OCI-LY3 (cell line): ENCODE measurements around the gene CLSTN2.

Experiments used
- H2AFZ ChIP-seq: fragments of 200-600, 300-600 bp; shearing (Covaris generic); 2 replicates; pipeline ENCODE4 v1.6.0; 2014; ENCODE audit warnings: antibody characterized with exemption, low read depth, low read length
- H3K27ac ChIP-seq: fragments of 200-600, 300-600 bp; sonication (generic); 2 replicates; pipeline ENCODE4 v1.5.1; 2014; ENCODE audit warnings: mild to moderate bottlenecking, low read length, moderate library complexity, mixed read lengths
- H3K27me3 ChIP-seq: fragments of 200-600, 300-600 bp; sonication (generic); 2 replicates; pipeline ENCODE4 v1.6.1; 2014; ENCODE audit warnings: low read depth, low read length, mixed read lengths
- H3K36me3 ChIP-seq: fragments of 200-600, 300-600 bp; sonication (generic); replicated peaks from 2 replicates; pipeline ENCODE3; 2014; ENCODE audit warnings: low read depth, low read length, mixed read lengths
- H3K4me1 ChIP-seq: fragments of 300-600, 200-600 bp; sonication (generic); 2 replicates; pipeline ENCODE4 v1.6.1; 2014; ENCODE audit warnings: low read length, mixed read lengths
- H3K4me2 ChIP-seq: fragments of 200-600, 300-600 bp; sonication (generic); 2 replicates; pipeline ENCODE4 v1.6.1; 2014; ENCODE audit warnings: low read length, mixed read lengths
- H3K4me3 ChIP-seq: fragments of 300-600, 200-600 bp; sonication (generic); 2 replicates; pipeline ENCODE4 v1.5.1; 2014; ENCODE audit warnings: antibody characterized with exemption, mild to moderate bottlenecking, low read length, moderate library complexity
- H3K79me2 ChIP-seq: fragments of 300-600, 200-600 bp; shearing (Covaris generic); 2 replicates; pipeline ENCODE4 v1.6.1; 2014; ENCODE audit warnings: mild to moderate bottlenecking, low read length, mixed read lengths
- H3K9ac ChIP-seq: fragments of 300-600, 200-600 bp; shearing (Covaris generic); 2 replicates; pipeline ENCODE4 v1.6.0; 2014; ENCODE audit warnings: mild to moderate bottlenecking, low read length, moderate library complexity
- H3K9me3 ChIP-seq: fragments of 200-600, 300-600 bp; shearing (Covaris generic); 2 replicates; pipeline ENCODE4 v1.6.1; 2014; ENCODE audit warnings: low read length, mixed read lengths; ENCODE audit not compliant: insufficient read depth
- H4K20me1 ChIP-seq: fragments of 200-600, 300-600 bp; sonication (generic); 2 replicates; pipeline ENCODE4 v1.6.1; 2016; ENCODE audit warnings: low read length, mixed read lengths; ENCODE audit not compliant: insufficient read depth
- CTCF ChIP-seq: fragments of 200-600, 300-600 bp; sonication (generic); IDR thresholded peaks from 2 replicates; pipeline ENCODE4 v1.5.1; 2014; ENCODE audit warnings: antibody characterized with exemption, low read length, low read depth
- EZH2phosphoT487 ChIP-seq: fragments of 200-600 bp; shearing (Covaris generic); IDR thresholded peaks from 2 replicates; pipeline ENCODE4 v1.6.1; 2018; ENCODE audit warnings: antibody characterized with exemption, mixed run types, low read depth

The CLSTN2 gene

GRCh38 chr3:140199008-140199407 is 264.0 kb downstream of the CLSTN2 start:
- Histone ChIP-seq H3K9me3 (no peaks in the 10 kb centered on the region; the same call in 1 of the 2 replicates), H3K36me3 (no peaks in the 10 kb centered on the region), H3K4me3 (no peak overlapping the region), H3K4me1 (no peaks in the 10 kb centered on the region), H3K79me2 (no peaks in the 10 kb centered on the region), H4K20me1 (no peaks in the 10 kb centered on the region), H3K27ac (no peak overlapping the region), H2AFZ (no peak overlapping the region), H3K9ac (no peak overlapping the region), H3K4me2 (no peak overlapping the region), H3K27me3 (peaks cover under 1% of the 10 kb centered on the region; the same call in 1 of the 2 replicates)
- TF ChIP-seq CTCF = no peak
- TF ChIP-seq EZH2phosphoT487 = no peak

GRCh38 chr3:140199743-140200142 is 264.8 kb downstream of the CLSTN2 start:
- H3K9me3 ChIP-seq = no peaks in the 10 kb centered on the region
- H3K79me2 ChIP-seq = no peaks in the 10 kb centered on the region
- H3K4me2 ChIP-seq = no peak overlapping the region
- H2AFZ ChIP-seq = no peak overlapping the region
- H3K27ac ChIP-seq = no peak overlapping the region
- peaks cover 4% of the 10 kb centered on the region; the same call in 1 of the 2 replicates for H3K27me3 ChIP-seq
- no peak for TF ChIP-seq EZH2phosphoT487
- TF ChIP-seq CTCF = no peak
- H3K4me3 ChIP-seq = no peak overlapping the region
- no peaks in the 10 kb centered on the region for H3K4me1 ChIP-seq
- H3K36me3 ChIP-seq = no peaks in the 10 kb centered on the region
- no peak overlapping the region for H3K9ac ChIP-seq
- H4K20me1 ChIP-seq = no peaks in the 10 kb centered on the region

DNA sequence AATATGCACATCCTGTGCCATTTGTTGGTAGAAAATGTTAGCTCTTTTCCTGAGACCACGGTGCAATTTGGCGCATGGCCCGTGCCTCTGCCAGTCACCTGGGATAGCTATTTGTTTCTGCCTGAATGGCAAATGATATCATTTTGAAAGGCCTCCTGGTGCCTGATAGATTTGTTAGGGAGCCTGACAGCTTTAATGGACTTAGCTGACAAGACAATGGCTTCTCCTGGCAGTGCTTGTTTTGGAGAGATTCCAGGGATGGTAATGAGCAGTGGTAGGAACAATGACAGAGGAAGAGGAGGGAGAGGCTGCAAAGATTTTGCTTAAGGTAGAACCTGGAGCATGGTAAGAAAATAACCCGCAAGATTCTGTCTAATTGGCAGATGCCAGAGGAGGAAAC is 268.5 kb downstream of the CLSTN2 start:
- H3K4me2 ChIP-seq = no peak overlapping the region

DNA sequence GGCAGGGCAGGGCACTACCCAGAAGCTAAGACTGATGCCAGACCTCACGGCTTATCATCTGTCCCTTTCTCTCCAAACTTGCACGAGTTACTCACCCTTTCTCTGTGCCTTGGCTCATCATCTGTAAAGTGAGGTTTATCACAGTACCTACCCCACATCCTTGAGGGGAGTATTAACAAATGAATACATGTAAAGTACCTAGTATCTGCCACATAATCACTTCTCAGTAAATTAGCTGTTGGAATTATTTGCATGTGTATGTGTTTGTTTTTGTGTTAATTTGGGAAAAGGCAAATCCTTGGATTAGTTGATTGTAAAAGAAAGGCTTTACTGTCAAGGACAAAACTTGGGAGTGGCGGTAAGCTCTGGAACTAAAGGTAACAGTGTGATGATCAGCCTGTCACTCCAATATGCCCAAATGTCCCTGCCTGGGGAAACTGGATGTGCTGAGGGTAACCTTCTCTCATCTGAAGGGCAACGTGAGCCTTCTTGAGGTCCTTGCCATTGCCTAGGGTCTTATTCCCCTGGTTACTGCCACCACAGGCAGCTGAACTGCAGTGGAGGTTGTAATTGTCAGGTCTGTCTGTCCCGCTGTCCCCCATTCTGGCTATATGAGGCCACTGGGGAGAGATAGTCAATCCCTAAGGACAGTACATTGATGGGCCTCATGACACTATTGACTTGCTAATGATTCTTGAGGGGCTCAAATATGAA is 269.4 kb downstream of the CLSTN2 start:
- Histone ChIP-seq H3K9me3 (no peaks in the 10 kb centered on the region), H3K4me1 (no peaks in the 10 kb centered on the region), H3K4me3 (no peak overlapping the region), H3K4me2 (no peak overlapping the region), H3K79me2 (no peaks in the 10 kb centered on the region), H3K27me3 (peaks cover 14% of the 10 kb centered on the region), H3K36me3 (no peaks in the 10 kb centered on the region), H3K9ac (no peak overlapping the region), H4K20me1 (no peaks in the 10 kb centered on the region), H2AFZ (no peak overlapping the region), H3K27ac (no peak overlapping the region)
- no peak for TF ChIP-seq CTCF
- TF ChIP-seq EZH2phosphoT487 = no peak

More for the DNA sequence above, 268.5 kb downstream of the CLSTN2 start:
- H3K36me3 ChIP-seq = no peaks in the 10 kb centered on the region
- no peaks in the 10 kb centered on the region for H3K4me1 ChIP-seq
- peaks cover 6% of the 10 kb centered on the region for H3K27me3 ChIP-seq
- H3K9me3 ChIP-seq = no peaks in the 10 kb centered on the region
- H3K4me3 ChIP-seq = no peak overlapping the region
- no peaks in the 10 kb centered on the region for H4K20me1 ChIP-seq
- no peak for TF ChIP-seq CTCF
- H3K27ac ChIP-seq = no peak overlapping the region
- no peak overlapping the region for H2AFZ ChIP-seq
- no peaks in the 10 kb centered on the region for H3K79me2 ChIP-seq
- no peak overlapping the region for H3K9ac ChIP-seq
